HG02642 (cell line): ENCODE measurements around the gene CFAP65.

ENCODE experiments used
- ATAC-seq: cut with Tn5 transposase; IDR thresholded peaks from one replicate; pipeline ENCODE4 v1.9.1; 2021; ENCODE audit warnings: mild to moderate bottlenecking; ENCODE audit not compliant: unreplicated experiment, poor library complexity

CFAP65 gene

DNA sequence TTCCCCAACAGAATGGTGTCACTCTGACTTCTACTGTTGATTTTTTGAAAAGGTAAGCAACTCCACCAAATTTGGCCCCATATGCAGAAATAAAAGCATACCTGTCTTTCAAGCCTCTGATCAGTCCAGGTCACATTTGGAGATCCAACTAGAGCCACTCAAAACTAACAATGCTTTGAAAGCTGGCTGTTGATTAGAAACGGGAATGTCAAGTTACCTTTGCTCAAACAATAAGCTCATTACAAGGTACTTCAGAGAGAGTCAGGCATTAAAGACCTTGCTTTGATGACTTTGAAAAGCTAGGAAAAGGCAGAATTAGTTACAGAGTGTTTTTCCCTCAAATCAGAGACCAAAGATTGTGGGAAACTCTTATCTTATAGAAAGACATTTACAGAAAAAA is 24.2 kb upstream of the CFAP65 start:
- ATAC-seq: no peak

DNA sequence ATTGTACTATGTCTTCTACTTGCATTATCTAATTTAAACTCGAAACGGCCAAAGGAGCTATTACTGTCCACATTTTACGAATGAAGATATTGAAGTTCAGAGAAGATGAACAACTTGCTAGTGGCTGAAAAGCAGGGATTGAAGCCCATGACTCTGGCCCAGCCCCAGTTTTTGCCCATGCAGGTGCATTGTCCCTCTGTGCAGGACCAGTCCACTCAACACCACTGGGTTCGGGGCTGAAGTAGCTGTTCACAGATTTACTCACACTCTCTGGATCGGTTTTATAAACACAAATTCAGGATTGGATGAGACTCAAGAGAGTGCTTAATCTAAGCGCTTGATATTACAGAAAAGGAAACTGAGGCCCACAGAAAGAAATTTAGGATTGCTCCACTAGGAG is 20.8 kb upstream of the CFAP65 start:
- no peak for ATAC-seq

DNA sequence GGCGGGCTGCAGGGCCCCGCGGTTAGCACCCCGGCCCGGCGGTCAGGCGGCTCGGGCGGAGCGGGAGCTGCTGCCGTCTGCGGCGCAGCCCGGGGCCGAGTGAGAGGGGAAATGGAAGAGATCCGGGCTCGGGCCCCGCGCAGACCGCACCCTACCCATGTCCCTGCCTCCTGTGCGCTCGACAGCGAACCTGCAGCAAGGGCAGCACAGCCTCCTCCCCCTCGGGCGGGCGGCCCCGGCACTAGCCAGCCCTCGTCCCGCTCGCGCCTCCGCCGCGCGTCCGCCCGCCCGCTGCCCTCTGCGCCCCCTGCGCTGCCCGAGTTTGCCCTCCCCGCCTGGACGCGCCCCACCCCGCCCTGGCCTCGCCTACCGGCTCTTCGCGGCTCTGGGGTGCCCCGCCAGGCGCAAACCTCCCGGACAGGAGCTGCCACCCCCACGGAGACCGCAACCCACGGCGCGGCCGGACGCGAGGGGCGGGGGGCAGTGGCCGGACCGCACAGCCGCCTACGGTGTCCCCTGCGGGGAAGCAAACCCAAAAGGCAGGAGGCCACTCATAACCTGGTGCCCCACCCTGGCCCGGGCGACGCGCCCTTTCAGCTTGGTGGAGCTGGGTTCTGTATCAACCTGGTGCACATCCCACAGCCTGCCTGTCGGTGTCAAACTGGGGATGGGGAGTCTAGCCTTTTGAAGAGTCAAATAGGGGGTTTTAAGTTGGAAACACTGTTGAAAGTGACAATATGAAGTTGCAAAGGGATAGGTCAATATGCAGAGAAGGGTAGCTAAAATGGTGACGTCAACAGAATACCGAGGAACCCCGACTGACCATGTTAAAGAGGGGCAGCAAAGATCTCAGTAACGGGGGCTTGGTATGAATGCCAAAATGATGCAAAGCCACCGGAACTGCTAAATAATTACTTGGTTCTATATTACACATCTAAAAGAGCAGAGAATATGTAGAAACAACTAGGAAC is 19.8 kb upstream of the CFAP65 start, which contains the start of gene IHH:
Gene IHH, minus strand, starts transcription at position 101 of the 971 bp plus-strand sequence. CDS start 454 bp downstream, outside the sequence.
- ATAC-seq: no peak

DNA sequence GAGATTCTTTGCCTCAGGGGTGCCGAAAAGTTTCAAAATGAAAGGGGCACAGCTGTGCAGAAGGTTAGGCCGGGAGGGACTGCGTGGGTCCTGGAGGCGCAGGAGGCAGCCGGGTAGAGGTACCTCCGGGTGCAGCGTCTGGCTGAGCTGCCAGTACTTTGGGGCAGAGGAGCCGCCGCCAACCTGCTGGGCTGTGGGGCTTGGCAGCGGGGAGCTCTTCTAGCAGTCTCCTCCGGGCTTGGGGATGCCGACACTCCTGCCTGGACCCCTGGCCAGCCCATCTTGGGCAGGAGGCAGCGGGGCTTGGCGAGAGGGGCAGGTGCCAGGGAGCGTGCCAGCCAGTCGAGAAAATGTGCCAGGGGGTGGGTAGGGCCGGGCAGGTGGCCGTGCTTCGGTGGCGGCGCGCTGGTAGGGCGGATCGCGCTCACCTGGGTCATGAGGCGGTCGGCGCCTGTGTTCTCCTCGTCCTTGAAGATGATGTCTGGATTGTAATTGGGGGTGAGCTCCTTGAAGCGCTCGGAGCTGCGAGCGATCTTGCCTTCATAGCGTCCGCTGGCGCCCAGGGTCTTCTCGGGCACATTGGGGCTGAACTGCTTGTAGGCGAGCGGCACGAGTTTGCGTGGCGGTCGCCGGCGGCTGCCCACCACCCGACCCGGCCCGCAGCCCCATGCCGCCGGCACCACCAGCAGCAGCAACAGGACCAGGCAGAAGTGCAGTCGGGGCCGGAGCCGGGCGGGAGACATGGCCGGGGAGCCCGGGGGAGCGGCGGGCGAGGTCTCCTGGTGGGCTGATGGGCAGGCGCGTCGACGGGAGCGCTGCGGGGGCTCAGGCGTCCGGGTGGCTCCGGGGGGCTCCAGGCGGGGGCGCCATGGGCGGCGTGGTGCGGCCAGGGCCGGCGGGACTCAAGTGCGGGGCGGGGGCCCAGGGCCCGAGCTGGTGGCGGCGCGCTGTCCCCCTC is 18.7 kb upstream of the CFAP65 start:
- ATAC-seq: no peak

DNA sequence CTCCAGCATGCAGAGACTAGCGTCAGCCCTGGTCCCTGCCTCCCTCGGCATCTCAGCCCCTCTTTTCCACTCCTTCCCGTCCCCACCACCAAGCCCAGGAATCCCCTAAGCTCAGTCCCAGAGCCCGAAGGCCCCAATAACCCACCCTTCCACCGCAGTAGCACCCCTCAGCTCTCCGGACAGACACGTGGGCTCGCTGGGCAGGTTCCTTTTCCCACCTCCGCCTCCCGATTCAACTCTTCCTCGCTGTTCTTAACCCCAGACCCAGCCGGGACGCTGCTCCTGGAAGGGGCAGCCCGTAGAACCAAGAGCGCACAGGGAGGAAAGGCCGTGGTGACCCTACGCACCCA is 18.0 kb upstream of the CFAP65 start:
- ATAC-seq: no peak

DNA sequence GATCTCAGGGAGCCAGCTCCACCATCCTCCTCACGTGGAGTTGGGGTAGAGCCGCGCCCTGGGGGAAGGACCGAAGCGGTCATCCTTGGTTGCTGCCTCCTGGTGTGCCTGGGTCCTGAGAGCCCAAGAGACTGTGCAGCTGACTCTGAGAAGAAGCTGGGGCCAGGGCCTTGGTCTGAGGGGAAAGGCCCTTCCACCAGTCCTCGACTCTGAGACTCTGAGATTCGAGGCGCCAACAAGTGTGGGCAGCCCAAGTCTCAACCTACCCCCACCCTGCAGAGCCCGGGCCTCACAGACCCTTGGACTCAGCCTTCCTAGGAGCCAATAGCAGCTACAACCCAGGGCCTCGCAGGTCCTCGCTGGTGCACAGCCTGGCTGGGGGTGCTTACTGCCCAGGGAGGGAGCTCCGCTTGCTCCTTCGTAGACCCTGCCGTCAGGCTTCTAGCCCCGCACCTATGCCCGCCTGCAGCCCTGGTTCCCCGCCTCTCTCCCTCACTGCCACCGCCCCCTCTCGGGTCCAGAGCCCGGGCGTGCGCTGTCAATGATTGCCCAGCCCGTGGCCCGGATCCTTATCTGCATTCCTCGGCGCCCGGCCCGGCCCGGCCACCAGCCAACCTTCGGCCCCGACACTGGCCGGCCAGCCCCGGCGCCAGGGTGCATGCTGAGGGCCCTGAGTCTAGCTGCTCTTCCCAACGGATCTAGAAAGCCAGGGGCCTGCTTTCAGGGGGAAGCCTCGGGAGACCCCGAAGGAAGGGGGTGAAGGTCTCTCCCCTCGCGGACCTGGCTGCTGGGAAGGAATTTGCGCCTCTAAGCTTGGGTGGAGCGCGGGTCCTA is 17.4 kb upstream of the CFAP65 start:
- ATAC-seq: no peak

DNA sequence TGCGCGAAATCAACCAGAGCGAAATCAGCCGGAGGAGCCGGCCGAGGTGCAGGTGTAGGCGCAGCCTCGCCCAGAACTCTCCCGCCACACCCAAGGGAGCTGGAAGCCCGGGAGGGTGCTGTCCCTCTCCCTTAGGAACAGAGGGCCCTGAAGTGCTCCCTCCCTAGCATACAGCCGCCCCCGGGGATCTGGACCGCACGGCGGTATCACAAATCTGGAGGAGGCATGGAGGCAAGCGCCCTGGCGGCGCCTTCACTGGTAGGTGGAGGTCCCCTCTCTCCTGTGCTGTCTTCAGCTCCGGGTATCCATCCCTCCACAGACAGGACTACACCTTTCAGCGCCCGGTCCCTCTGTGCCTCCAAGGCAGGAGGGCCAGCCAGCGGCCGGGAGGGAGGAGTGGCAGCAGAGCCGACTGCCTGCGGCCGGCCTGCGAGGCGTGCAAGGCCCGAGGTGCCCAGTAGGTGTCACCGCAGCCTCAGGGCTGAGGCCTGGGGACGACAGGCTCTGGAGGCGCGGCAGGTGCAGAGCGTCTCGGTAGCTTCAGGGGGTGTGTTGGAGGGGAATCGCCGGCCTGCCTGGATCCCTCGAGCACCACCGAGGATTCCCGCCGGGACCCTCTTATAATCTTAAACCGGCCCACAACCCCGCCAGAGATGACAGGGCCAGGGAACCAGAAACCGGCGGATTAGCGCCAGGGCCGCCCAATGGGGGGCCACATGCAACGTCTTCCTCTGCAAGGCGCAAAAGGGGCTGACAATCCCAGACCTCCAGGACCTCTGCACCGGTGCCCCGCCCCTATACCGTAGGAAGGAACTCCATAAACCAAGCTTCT is 16.6 kb upstream of the CFAP65 start:
- peak; percentile 95 for ATAC-seq

DNA sequence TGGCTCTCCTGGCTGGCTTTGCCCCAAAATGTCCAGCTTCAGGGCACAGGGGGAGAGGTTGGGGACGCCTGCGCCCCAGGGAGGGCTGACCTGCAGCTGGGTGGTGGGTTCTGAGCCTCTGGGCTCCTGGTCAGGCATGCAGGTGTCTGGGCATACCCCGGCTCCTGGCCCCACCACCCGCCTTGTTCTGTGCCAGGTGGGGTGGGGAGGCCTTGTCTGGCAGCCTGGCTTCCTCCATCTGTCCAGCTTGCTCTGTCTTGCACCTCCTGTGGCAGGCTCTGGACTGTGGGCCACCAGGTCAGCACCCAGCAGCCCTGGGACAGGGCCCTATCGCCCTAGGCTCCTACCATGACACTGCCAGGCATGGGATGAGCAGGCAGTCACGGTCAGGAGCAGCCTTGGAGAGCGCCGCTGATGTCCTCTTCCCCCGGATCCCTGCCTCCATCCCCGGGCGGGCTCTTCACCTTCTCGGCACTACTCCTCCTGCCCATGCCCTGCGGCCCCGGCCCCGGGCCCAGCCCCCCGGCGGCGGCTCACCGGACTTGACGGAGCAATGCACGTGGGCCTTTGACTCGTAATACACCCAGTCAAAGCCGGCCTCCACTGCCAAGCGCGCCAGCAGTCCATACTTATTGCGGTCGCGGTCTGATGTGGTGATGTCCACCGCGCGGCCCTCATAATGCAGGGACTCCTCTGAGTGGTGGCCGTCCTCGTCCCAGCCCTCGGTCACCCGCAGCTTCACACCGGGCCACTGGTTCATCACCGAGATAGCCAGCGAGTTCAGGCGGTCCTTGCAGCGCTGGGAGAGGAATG is 15.8 kb upstream of the CFAP65 start:
- ATAC-seq: no peak

DNA sequence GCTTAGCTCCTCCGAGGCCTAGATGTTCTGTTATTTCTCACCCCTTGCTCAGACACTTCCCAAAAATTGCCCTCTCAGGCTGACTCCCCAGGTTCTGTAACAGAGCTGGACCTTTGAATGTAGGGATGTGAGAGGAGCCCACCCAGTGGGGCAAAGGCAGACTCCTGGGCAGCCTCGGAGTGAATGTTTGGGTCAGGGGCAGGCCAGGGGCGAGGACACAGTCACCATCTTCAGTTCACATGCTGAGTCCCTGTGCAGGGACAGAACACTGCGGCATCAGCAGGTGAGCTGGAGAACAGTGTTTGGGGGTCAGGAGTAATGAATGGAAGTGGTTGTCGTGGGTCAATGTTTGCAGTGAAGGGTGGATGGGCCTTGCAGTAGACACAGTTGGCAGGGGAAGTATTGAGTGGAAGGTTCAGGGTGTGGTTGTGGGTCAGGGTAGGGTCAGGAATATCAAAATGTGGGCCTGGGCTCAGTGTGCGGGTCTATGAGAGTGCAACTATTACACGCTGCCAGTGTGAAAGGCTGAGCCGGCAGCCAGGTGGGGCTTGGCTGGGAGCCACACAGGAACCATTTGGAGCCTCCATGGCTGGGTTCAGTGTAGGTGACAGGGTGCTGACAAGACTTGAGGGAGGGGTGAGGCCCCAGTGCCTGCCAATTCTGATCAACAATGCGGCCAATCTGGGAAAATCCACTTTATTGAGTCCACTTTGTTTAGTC is 15.0 kb upstream of the CFAP65 start:
- ATAC-seq: no peak

DNA sequence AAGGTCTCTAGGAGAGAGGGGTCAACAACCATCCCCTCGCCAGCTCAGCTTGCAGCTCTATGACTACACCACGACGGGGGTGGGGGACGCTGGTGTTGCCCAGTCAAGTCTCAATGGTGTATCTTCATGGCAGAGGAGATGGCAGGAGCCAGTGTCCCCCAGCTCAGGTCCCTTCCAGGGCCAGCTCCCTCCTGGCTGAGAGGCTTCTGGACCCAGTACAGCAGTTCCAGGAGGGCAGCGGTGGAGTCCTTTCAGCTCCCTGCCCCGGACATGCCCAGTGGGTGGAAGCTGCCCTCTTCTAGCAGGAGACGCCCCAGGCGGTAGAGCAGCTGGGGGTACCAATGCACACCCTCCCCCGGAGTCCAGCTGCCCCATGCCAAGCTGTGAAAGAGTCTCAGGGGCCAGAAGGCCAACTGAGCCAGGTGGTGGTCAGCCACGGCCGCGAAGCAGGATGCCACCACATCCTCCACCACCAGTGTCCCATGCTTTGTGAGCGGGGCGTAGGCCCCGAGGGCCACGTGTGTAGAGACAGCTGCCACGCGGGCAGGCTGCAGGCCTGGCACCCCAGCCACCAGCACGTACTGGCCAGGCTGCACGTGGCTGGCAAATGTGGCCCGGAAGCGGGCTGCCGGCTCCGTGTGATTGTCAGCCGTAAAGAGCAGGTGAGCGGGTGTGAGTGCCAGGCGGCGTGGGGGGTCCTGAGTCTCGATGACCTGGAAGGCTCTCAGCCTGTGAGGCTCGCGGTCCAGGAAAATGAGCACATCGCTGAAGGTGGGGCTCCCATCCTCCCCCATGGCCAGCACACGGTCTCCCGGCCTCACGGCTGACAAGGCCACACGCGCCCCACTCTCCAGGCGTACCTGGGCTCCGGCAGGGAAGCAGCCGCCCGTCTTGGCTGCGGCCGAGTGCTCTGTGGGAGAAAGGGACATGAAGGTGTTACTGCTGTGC is 13.9 kb upstream of the CFAP65 start:
- no peak for ATAC-seq

DNA sequence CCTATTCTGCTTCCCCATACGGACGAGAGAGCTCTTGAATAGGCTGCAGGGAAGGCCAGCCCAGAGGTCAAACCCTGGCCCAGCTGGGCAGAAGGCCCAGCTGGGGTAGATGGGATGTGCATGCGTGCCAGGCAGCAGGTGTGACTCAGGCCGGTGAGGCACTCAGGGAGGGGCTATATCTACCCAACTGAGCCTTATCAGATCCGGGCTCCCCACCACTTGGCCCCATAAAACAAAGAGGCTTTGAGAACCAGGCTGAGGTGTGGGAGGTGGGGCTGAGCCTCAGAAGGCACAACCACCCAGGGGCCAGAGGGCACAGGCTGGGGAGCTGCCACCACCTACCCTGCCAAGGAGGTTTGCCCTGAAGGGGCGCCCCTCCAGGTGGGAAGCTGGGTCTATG is 8.0 kb upstream of the CFAP65 start:
- no peak for ATAC-seq

DNA sequence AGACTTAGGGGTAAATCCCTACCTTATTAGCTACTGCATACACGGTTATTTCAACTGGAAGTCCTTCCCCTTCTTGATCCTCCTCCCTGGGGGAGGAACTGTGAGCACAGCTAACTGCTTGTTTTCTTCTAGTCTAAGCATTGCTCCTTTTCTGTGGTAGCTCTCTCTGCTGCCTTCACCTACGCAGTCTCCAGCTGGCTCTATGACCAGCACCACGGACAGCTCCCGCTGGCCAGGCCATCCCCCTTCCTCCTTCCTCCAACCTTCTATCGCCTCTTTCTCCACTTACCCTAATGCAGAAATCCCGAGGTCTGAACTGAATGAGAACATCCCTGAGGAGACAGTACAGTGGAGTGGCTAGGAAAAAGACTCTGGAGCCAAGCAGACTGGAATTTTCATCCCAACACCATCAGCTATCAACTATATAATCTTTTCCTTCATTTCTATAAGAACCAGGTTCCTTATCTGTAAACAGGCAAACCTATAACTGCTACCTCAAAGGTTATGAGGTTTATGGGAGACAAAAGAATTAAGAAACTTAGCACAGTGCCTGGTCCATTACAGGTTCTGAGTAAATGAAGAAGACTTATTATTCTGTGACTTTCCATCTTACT is 4.7 kb upstream of the CFAP65 start:
- ATAC-seq: no peak

DNA sequence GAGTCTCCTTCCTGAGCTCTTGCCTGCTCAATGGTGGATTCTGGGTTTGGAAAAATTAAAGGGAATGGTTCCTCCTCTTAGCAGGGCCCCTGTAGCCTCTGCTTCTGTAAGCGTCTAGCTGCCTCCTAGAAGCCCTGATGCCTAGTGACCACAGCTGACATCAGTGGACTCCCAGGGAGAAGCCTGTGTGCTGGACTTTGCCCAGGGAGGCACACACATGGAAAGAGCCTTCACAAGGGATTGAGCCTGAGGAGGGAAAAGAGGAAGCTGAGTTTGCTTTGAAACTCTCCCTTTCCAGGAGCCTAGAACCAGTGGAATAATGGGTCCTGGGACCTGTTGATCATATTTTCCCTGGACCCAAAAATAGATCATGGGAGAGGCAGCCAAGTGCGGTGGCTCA is 1.4 kb upstream of the CFAP65 start:
- ATAC-seq: no peak

DNA sequence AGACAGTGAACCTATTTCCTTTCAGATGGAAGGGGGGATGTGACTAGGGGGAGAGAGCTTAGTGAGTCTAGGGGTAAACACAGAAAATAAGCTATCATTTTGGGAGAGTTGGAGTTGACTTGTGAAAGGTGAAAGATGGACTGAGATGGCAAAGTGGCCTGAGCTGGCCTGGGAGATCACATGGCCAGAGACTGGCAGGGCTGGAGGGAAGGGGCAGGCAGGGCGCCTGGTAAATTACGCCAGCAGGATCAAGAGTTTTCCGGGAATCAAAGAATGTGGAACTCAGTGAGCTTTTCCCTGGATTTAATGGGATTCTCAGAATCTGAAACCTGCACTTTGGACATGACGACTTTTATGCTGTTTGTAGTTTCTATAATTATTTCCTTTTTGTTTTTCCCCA is 841 bp upstream of the CFAP65 start:
- ATAC-seq: no peak

DNA sequence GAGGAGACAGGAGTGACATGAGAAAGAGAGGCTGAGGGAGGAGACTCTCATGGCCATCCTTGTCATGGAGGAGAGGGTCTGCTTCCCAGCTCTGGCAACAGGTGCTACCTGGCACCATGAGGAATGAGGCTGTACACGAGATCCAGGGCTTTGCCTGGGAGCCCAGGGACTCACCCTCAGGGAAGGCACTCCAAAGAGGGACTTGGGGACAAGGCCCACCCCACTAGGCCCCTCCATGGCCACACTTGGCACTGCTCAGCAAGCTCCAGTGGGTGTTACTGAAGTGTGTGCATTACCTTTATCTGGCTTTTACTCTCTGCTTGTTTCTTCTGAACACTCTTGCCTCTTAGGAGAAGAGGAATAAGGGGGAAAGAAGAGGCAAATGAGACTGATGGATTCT is 2.7 kb downstream of the CFAP65 start:
- no peak for ATAC-seq

DNA sequence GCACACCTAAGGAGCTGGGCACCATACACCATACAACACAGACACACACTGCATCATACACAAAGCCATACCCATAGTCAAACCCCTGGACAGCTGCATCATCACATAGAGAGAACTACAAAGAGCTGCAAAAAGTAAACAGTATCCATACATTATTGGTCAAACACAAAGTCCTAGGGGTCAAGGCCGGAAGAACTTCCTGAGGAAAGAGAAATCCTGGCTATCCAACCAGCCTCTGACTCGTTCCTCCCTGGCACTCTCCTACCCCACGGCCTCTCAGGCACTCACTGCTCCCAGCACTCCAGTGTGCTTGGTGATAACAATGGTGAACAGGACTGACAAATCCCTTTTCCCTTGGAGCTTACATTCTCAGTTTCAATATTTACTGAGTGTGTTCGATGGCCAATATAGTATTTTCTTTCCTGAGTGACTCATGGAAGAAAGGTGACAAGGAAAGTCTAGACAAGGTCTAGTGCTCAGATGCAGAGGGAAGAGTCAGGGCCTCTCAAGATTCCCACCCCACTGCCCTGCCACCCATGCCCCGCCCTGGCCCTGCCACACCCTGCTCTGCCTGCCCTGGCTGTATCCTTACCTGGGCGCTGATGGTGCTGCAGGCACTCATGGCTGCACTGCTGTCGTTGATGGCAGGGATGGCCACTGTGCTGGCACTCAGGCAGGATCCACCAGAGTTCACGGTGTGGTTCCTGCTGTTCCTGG is 3.4 kb downstream of the CFAP65 start:
- no peak for ATAC-seq
